ENCODE data around the gene CYB5RL. TPM values are rescaled to one million over a fixed set of nuclear protein-coding genes. Genes with fewer than 3 reads are reported as not detected.

CYB5RL gene
- total RNA-seq, 2 donors from 2014 or later = 8.2 to 11.0 TPM

DNA sequence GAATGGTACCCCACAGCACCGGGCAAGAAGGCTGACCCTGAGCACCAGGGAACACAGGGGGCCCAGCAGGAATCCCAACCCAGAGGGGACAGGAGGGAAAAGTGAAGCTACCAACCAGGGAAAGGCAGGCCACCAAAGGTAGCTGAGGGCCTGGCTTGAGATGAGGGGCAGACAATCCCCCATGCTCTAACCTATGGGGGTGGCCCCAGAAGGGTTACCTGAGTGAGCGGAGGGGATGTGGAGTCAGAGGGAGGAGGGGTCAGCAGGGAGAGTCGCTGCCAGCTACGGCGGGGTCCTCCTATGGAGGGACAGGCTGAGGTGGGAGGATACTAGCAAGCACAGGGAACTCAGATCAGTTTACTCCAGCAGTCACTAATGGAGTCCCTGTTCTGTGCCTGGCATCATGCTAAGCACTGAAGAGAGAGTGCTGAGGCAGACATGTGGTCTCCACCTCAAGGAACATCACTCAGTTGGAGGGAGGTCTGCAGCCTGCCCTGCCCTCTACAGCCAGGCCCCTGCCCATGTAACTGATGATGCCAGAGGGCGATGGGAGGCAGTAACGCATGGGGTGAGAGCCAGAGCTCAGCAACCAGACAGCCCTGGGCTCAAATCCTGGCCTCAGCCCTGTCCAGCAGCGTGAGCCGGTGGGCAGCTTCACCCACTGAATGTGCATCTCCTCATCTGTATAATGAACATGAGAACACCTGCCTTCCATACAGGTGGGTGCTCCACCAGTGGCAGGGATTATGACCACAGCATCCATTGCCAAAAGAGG is 21.3 kb downstream of the CYB5RL start:
- H3K9me3 ChIP-seq (ENCODE audit: control insufficient read depth, low read length) = no peaks in the 10 kb centered on the region
- Mint-ChIP-seq H3K4me3 (no peak overlapping the region), H3K27ac (no peak overlapping the region), H3K9me3 (no peaks in the 10 kb centered on the region), H3K36me3 (ENCODE audit: low read depth) (peaks cover 5% of the 10 kb centered on the region), H3K27me3 (ENCODE audit: insufficient read depth) (no peaks in the 10 kb centered on the region), H3K4me1 (peaks cover 5% of the 10 kb centered on the region)
- TF ChIP-seq, protein P1, sequence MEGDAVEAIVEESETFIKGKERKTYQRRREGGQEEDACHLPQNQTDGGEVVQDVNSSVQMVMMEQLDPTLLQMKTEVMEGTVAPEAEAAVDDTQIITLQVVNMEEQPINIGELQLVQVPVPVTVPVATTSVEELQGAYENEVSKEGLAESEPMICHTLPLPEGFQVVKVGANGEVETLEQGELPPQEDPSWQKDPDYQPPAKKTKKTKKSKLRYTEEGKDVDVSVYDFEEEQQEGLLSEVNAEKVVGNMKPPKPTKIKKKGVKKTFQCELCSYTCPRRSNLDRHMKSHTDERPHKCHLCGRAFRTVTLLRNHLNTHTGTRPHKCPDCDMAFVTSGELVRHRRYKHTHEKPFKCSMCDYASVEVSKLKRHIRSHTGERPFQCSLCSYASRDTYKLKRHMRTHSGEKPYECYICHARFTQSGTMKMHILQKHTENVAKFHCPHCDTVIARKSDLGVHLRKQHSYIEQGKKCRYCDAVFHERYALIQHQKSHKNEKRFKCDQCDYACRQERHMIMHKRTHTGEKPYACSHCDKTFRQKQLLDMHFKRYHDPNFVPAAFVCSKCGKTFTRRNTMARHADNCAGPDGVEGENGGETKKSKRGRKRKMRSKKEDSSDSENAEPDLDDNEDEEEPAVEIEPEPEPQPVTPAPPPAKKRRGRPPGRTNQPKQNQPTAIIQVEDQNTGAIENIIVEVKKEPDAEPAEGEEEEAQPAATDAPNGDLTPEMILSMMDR (conservative IDR thresholded peaks at IDR 0.05) = no peak
- WGBS, 2 experiments (ENCODE audit: insufficient coverage in 1 of 2, insufficient read length in 1 of 2) = 94 to 98% methylated on average over 9 of the region's 9 CpGs
- H3K4me1 ChIP-seq (ENCODE audit: control insufficient read depth, insufficient read depth, low read length) = peaks cover 2% of the 10 kb centered on the region
- H3K4me3 ChIP-seq (ENCODE audit: low read length) = no peak overlapping the region
- no peak overlapping the region for H3K9ac ChIP-seq (ENCODE audit: extremely low read depth, low read length, poor library complexity, severe bottlenecking)
- no peaks in the 10 kb centered on the region for H3K36me3 ChIP-seq (ENCODE audit: control insufficient read depth, insufficient read depth, low read length)
- no peak overlapping the region for H3K27ac ChIP-seq (ENCODE audit: low read depth, low read length)
- no peaks in the 10 kb centered on the region for H3K27me3 ChIP-seq (ENCODE audit: control insufficient read depth, insufficient read depth, low read length, poor library complexity, severe bottlenecking)
- no peak for DNase-seq

DNA sequence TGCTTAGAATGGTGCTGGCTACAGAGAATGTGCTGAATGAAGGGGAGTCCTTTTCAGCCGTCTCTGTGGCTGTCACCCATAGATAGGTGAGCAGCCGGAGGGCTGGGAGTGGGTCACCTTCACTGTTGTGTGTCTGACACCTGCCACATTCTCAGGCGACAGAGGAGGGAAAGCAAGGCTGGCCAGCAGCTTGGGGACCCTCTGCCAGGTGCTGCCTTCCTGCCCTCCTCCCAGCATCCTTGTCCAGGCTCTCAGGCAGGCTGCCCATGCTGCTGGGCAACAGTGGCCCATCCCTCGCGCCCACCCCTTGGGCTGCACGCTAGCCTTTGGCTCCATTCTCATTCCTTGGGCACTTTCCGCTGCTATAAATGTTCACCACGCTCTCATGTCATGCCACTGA is 22.1 kb downstream of the CYB5RL start:
- Mint-ChIP-seq H3K36me3 (ENCODE audit: low read depth) (peaks cover 5% of the 10 kb centered on the region), H3K4me3 (no peak overlapping the region), H3K9me3 (no peaks in the 10 kb centered on the region), H3K27ac (no peak overlapping the region), H3K27me3 (ENCODE audit: insufficient read depth) (no peaks in the 10 kb centered on the region), H3K4me1 (peaks cover 5% of the 10 kb centered on the region)
- Histone ChIP-seq H3K4me1 (ENCODE audit: control insufficient read depth, insufficient read depth, low read length) (peaks cover 2% of the 10 kb centered on the region), H3K36me3 (ENCODE audit: control insufficient read depth, insufficient read depth, low read length) (no peaks in the 10 kb centered on the region), H3K27me3 (ENCODE audit: control insufficient read depth, insufficient read depth, low read length, poor library complexity, severe bottlenecking) (no peaks in the 10 kb centered on the region), H3K27ac (ENCODE audit: low read depth, low read length) (no peak overlapping the region), H3K9ac (ENCODE audit: extremely low read depth, low read length, poor library complexity, severe bottlenecking) (no peak overlapping the region), H3K4me3 (ENCODE audit: low read length) (no peak overlapping the region), H3K9me3 (ENCODE audit: control insufficient read depth, low read length) (no peaks in the 10 kb centered on the region)
- DNase-seq = no peak
- TF ChIP-seq, protein P1 (conservative IDR thresholded peaks at IDR 0.05) = no peak
- 90 to 94% methylated on average over 7 to 8 of the region's 8 CpGs for WGBS, 2 experiments (ENCODE audit: insufficient coverage in 1 of 2, insufficient read length in 1 of 2)

DNA sequence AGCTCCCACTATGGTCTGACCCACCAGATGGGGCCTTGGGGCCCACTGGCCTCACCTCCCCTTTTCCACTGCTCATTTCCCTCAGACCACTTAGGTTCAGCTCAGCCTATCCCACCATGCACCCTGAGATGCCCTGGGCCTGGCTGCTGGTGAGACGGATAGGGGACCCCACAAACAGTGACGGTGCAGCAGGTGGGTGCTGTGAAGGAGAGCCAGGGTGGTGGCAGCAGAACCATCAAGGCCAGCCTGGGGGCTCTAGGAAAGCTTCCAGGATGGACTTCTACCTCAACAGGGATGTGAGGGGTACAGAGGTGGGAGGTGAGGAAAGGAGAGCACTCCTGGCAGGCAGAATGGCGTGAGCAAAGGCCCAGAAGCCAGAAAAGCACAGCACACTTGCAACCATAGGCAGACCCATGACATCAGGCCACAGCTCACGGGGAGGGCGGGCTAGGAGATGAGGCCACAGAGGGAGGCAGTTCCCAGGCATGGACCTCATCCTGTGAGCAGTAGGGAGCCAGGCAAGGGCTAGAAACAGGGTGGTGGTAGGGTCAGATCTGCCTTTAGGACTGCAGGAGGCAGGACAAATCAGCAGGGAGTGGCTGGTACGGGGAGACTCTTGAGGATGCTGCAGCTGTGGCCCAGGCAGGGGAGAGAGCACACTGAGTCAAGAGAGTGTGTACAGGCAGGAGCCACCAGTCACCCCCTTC is 23.1 kb downstream of the CYB5RL start:
- H3K4me1 Mint-ChIP-seq = peaks cover 5% of the 10 kb centered on the region
- H3K4me3 Mint-ChIP-seq = no peak overlapping the region
- H3K27me3 Mint-ChIP-seq (ENCODE audit: insufficient read depth) = no peaks in the 10 kb centered on the region
- no peak overlapping the region for H3K27ac Mint-ChIP-seq
- no peaks in the 10 kb centered on the region for H3K9me3 Mint-ChIP-seq
- no peak for DNase-seq
- Histone ChIP-seq H3K27me3 (ENCODE audit: control insufficient read depth, insufficient read depth, low read length, poor library complexity, severe bottlenecking) (no peaks in the 10 kb centered on the region), H3K4me3 (ENCODE audit: low read length) (no peak overlapping the region), H3K4me1 (ENCODE audit: control insufficient read depth, insufficient read depth, low read length) (peaks cover 2% of the 10 kb centered on the region), H3K9me3 (ENCODE audit: control insufficient read depth, low read length) (no peaks in the 10 kb centered on the region), H3K9ac (ENCODE audit: extremely low read depth, low read length, poor library complexity, severe bottlenecking) (no peak overlapping the region), H3K36me3 (ENCODE audit: control insufficient read depth, insufficient read depth, low read length) (no peaks in the 10 kb centered on the region), H3K27ac (ENCODE audit: low read depth, low read length) (no peak overlapping the region)
- H3K36me3 Mint-ChIP-seq (ENCODE audit: low read depth) = peaks cover 5% of the 10 kb centered on the region
- WGBS, 2 experiments (ENCODE audit: insufficient coverage in 1 of 2, insufficient read length in 1 of 2) = 91 to 100% methylated on average over 2 to 6 of the region's 6 CpGs
- TF ChIP-seq, protein P1 (conservative IDR thresholded peaks at IDR 0.05) = no peak
